Measurements from ENCODE around the gene S100A10.
A peak's percentile ranks its signal among the peaks of the same experiment; 100 is the strongest.

The S100A10 gene

GRCh38 chr1:151940541-151940940 is 53.1 kb downstream of the S100A10 start:
- DNase-seq, result no peak
- no peaks in the 10 kb centered on the region for H3K27me3 Mint-ChIP-seq (ENCODE audit: low read depth, poor library complexity)
- H3K9me3 Mint-ChIP-seq, result no peaks in the 10 kb centered on the region
- H3K4me1 Mint-ChIP-seq, result peaks cover 32% of the 10 kb centered on the region
- no peak overlapping the region for H3K4me3 Mint-ChIP-seq
- H3K27ac Mint-ChIP-seq, result no peak overlapping the region
- no peak for TF ChIP-seq CTCF (IDR thresholded peaks at IDR 0.05)
- no peaks in the 10 kb centered on the region for H3K36me3 Mint-ChIP-seq (ENCODE audit: low read depth)

- Mint-ChIP-seq H3K4me3 (no peak overlapping the region), H3K9me3 (no peaks in the 10 kb centered on the region), H3K4me1 (peaks cover 38% of the 10 kb centered on the region), H3K36me3 (ENCODE audit: low read depth) (no peaks in the 10 kb centered on the region), H3K27me3 (ENCODE audit: low read depth, poor library complexity) (no peaks in the 10 kb centered on the region), H3K27ac (no peak overlapping the region)
- DNase-seq, result no peak
- no peak for TF ChIP-seq CTCF (IDR thresholded peaks at IDR 0.05)
These were observed 53.9 kb downstream of the S100A10 start for GRCh38 chr1:151939779-151940178.

GRCh38 chr1:151939141-151939540 is 54.5 kb downstream of the S100A10 start:
- Mint-ChIP-seq H3K27ac (no peak overlapping the region), H3K9me3 (no peaks in the 10 kb centered on the region), H3K36me3 (ENCODE audit: low read depth) (no peaks in the 10 kb centered on the region), H3K27me3 (ENCODE audit: low read depth, poor library complexity) (no peaks in the 10 kb centered on the region), H3K4me1 (peaks cover 41% of the 10 kb centered on the region), H3K4me3 (no peak overlapping the region)
- no peak for TF ChIP-seq CTCF (IDR thresholded peaks at IDR 0.05)
- no peak for DNase-seq

- peak overlapping the region; percentile 18 for H3K27ac Mint-ChIP-seq
- no peaks in the 10 kb centered on the region for H3K27me3 Mint-ChIP-seq (ENCODE audit: low read depth, poor library complexity)
- DNase-seq, result peak; percentile 19
- H3K9me3 Mint-ChIP-seq, result no peaks in the 10 kb centered on the region
- TF ChIP-seq CTCF (IDR thresholded peaks at IDR 0.05), result no peak
- H3K4me3 Mint-ChIP-seq, result peak overlapping the region; percentile 7
- H3K4me1 Mint-ChIP-seq, result peaks cover 38% of the 10 kb centered on the region
- H3K36me3 Mint-ChIP-seq (ENCODE audit: low read depth), result no peaks in the 10 kb centered on the region
These were observed 57.0 kb downstream of the S100A10 start for GRCh38 chr1:151936653-151937052.

- Mint-ChIP-seq H3K4me1 (peaks cover 33% of the 10 kb centered on the region), H3K9me3 (peaks cover under 1% of the 10 kb centered on the region), H3K4me3 (peak overlapping the region; percentile 7), H3K36me3 (ENCODE audit: low read depth) (no peaks in the 10 kb centered on the region), H3K27me3 (ENCODE audit: low read depth, poor library complexity) (no peaks in the 10 kb centered on the region), H3K27ac (peak overlapping the region; percentile 18)
- TF ChIP-seq CTCF (IDR thresholded peaks at IDR 0.05), result no peak
- DNase-seq, result no peak
These were observed 57.6 kb downstream of the S100A10 start for GRCh38 chr1:151935894-151936602.

GRCh38 chr1:151935154-151935553 is 58.5 kb downstream of the S100A10 start:
- no peak for TF ChIP-seq CTCF (IDR thresholded peaks at IDR 0.05)
- Mint-ChIP-seq H3K27me3 (ENCODE audit: low read depth, poor library complexity) (peaks cover 3% of the 10 kb centered on the region), H3K27ac (no peak overlapping the region), H3K4me3 (peak overlapping the region; percentile 1), H3K4me1 (peaks cover 32% of the 10 kb centered on the region), H3K36me3 (ENCODE audit: low read depth) (no peaks in the 10 kb centered on the region), H3K9me3 (peaks cover 5% of the 10 kb centered on the region)
- DNase-seq, result no peak

All from nephron progenitor cell (in vitro differentiated cells).